CD8-positive, alpha-beta memory T cell (primary cell): ENCODE results near the gene RAD51B. TPM values are rescaled to one million over a fixed set of nuclear protein-coding genes. Genes with fewer than 3 reads are reported as not detected.

ENCODE experiments used
- CTCF ChIA-PET: fragments of 350-600 bp; sonication (Branson Sonifier 250); formaldehyde crosslinking; loops from one replicate; lab custom pipeline; 2021; ENCODE audit warnings: antibody characterized with exemption; lab: Charles Lee
- POLR2A ChIA-PET: fragments of 350-600 bp; sonication (Branson Sonifier 250); formaldehyde crosslinking; loops from one replicate; lab custom pipeline; 2021; ENCODE audit warnings: antibody characterized with exemption; lab: Charles Lee
- DNase-seq, 5 donors: peaks; one replicate each; pipeline versions ENCODE4 v3.0.0 to v3.0.0-alpha.2; 2020 to 2022; ENCODE audit warnings: mixed read lengths in 1 of 5
- H3K27ac ChIP-seq: one replicate; pipeline ENCODE4 v1.7.0; 2013; ENCODE audit warnings: low read depth, mild to moderate bottlenecking, low read length, moderate library complexity
- H3K27me3 ChIP-seq: 2 replicates; pipeline ENCODE4 v1.7.0; 2013; ENCODE audit warnings: low read length, mild to moderate bottlenecking; ENCODE audit not compliant: insufficient read depth, poor library complexity, severe bottlenecking
- H3K36me3 ChIP-seq: 2 replicates; pipeline ENCODE4 v1.7.0; 2013; ENCODE audit warnings: mild to moderate bottlenecking, low read length, moderate library complexity; ENCODE audit not compliant: insufficient read depth
- H3K4me1 ChIP-seq: 2 replicates; pipeline ENCODE4 v1.7.0; 2013; ENCODE audit warnings: mild to moderate bottlenecking, low read length, moderate library complexity; ENCODE audit not compliant: insufficient read depth
- H3K4me3 ChIP-seq: 2 replicates; pipeline ENCODE4 v1.7.0; 2013; ENCODE audit warnings: mild to moderate bottlenecking, low read length
- H3K9me3 ChIP-seq: 2 replicates; pipeline ENCODE4 v1.7.0; 2013; ENCODE audit warnings: mild to moderate bottlenecking, low read length
- H3K27ac Mint-ChIP-seq, 8 donors: one replicate each; pipeline ENCODE4 v1.8.0; 2020 to 2021; ENCODE audit warnings: mixed read lengths in 8 of 8, mild to moderate bottlenecking in 6 of 8, inconsistent platforms in 3 of 8, moderate library complexity in 3 of 8
- H3K27me3 Mint-ChIP-seq, 2 donors: one replicate each; pipeline ENCODE4 v1.8.0; 2020 to 2021; ENCODE audit warnings: mixed read lengths in 2 of 2, mild to moderate bottlenecking in 1 of 2, moderate library complexity in 1 of 2
- H3K36me3 Mint-ChIP-seq, 3 donors: one replicate each; pipeline ENCODE4 v1.8.0; 2020 to 2021; ENCODE audit warnings: mixed read lengths in 3 of 3, inconsistent platforms in 1 of 3, mild to moderate bottlenecking in 1 of 3
- H3K4me1 Mint-ChIP-seq, 3 donors: one replicate each; pipeline ENCODE4 v1.8.0; 2020 to 2021; ENCODE audit warnings: mixed read lengths in 3 of 3, inconsistent platforms in 1 of 3, mild to moderate bottlenecking in 1 of 3
- H3K4me3 Mint-ChIP-seq, 7 donors: one replicate each; pipeline ENCODE4 v1.8.0; 2020 to 2021; ENCODE audit warnings: mixed read lengths in 7 of 7, mild to moderate bottlenecking in 6 of 7, moderate library complexity in 4 of 7, inconsistent platforms in 2 of 7
- H3K9me3 Mint-ChIP-seq, 5 donors: one replicate each; pipeline ENCODE4 v1.8.0; 2020 to 2022; ENCODE audit warnings: mixed read lengths in 5 of 5, mild to moderate bottlenecking in 3 of 5, moderate library complexity in 2 of 5, inconsistent platforms in 1 of 5
- polyA plus RNA-seq: library from polyadenylated mRNA; unstranded; fragments of 300-500 nt; fragmentation: Illumina TruSeq; gene quantifications from one replicate; pipeline ENCODE4 v1.2.3, GENCODE V29; 2021
- total RNA-seq, 2 experiments: library from RNA; stranded (reverse); gene quantifications; one replicate each; pipeline ENCODE4 v1.2.3, GENCODE V29; 2021

The RAD51B gene
- total and polyA plus RNA-seq, 3 experiments from 2014 or later, result 15.7 to 22.9 (median 17.4) TPM

DNA sequence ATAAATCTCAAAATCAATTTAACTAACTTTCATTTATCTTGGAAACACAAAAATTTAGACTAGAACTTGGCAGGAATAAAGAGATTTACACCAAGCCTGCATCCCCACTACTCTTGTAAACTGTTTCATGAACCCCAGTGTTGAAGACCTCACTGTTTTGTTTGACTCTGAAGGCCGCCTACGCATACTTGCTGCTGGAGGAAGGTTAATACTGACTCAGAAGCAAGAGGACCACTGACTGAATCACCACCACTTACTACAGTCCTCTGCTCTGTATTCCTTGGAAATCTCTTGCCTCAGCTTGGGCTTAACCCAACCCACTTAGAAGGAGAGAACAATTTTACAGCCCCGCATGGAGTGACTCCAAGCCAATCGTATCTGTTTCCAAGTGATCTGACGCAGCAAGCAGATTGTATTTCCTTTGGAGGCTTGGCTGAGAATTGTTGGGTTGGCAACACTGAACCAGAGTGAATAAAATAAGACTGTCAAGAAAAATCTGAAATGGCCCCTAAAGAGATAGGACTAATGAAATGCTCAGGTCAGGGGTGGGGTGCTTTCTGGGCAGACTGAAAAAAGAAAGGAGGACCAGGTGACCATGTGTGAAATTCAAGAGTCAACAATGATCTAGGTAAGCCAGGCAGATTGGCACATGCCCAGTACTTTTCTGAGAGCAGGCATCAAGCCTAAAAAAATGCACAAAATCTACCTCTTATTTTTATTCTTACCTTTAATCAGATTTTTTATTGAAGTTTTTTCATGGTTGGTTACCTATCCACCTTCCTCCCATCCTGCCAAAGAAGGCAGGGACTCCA lies 724.7 kb downstream of the RAD51B start:
- H3K27ac Mint-ChIP-seq, result peak overlapping the region in 2 of 8 donors; percentile 3 to 20
- no peak overlapping the region for H3K4me3 Mint-ChIP-seq
- H3K36me3 ChIP-seq, result no peaks in the 10 kb centered on the region
- no peaks in the 10 kb centered on the region for H3K9me3 ChIP-seq
- no peaks in the 10 kb centered on the region for H3K4me1 ChIP-seq
- H3K36me3 Mint-ChIP-seq, result peaks cover 0 to 3% (median 0%) of the 10 kb centered on the region in 3 donors
- H3K27me3 ChIP-seq, result no peaks in the 10 kb centered on the region
- no peak overlapping the region for H3K4me3 ChIP-seq
- no peaks in the 10 kb centered on the region for H3K4me1 Mint-ChIP-seq
- ChIA-PET POLR2A (no interaction called here), CTCF (no interaction called here)
- no peak for DNase-seq
- no peaks in the 10 kb centered on the region for H3K9me3 Mint-ChIP-seq
- H3K27me3 Mint-ChIP-seq, result no peaks in the 10 kb centered on the region
- H3K27ac ChIP-seq, result no peak overlapping the region

DNA sequence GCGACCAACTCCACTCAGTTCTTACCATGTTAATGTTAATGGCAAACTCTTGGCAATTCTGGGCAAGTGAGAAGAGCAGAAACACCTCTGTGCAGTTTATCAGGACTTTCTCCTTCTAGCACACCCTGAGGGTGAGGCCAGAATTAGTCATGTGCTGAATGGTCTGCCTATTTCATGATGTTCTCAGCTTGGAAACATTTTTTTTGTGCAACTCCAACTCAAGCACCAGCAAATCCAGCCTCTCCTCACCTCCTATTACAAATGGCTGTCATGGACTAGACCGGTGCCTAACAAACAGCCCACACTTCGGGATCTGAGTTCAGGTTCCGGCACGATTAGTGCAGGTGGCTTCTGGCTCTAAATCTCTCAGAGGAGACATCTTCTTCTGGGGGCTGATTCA lies 727.3 kb downstream of the RAD51B start:
- peaks cover 0 to 2% (median 0%) of the 10 kb centered on the region in 3 donors for H3K4me1 Mint-ChIP-seq
- H3K27me3 ChIP-seq, result no peaks in the 10 kb centered on the region
- H3K36me3 ChIP-seq, result no peaks in the 10 kb centered on the region
- no peak overlapping the region for H3K4me3 Mint-ChIP-seq
- H3K9me3 Mint-ChIP-seq, result no peaks in the 10 kb centered on the region
- no peak overlapping the region for H3K27ac ChIP-seq
- H3K4me3 ChIP-seq, result no peak overlapping the region
- H3K9me3 ChIP-seq, result no peaks in the 10 kb centered on the region
- peak overlapping the region in 1 of 8 donors; percentile 56 for H3K27ac Mint-ChIP-seq
- ChIA-PET CTCF (interaction anchor here (0.6 kb wide), 1 partner anchor 603 kb away, joined by 3 read pairs; no protein-coding TSS in a partner anchor), POLR2A (no interaction called here)
- no peaks in the 10 kb centered on the region for H3K4me1 ChIP-seq
- DNase-seq, result no peak
- no peaks in the 10 kb centered on the region for H3K27me3 Mint-ChIP-seq
- peaks cover 0 to 3% (median 0%) of the 10 kb centered on the region in 3 donors for H3K36me3 Mint-ChIP-seq

DNA sequence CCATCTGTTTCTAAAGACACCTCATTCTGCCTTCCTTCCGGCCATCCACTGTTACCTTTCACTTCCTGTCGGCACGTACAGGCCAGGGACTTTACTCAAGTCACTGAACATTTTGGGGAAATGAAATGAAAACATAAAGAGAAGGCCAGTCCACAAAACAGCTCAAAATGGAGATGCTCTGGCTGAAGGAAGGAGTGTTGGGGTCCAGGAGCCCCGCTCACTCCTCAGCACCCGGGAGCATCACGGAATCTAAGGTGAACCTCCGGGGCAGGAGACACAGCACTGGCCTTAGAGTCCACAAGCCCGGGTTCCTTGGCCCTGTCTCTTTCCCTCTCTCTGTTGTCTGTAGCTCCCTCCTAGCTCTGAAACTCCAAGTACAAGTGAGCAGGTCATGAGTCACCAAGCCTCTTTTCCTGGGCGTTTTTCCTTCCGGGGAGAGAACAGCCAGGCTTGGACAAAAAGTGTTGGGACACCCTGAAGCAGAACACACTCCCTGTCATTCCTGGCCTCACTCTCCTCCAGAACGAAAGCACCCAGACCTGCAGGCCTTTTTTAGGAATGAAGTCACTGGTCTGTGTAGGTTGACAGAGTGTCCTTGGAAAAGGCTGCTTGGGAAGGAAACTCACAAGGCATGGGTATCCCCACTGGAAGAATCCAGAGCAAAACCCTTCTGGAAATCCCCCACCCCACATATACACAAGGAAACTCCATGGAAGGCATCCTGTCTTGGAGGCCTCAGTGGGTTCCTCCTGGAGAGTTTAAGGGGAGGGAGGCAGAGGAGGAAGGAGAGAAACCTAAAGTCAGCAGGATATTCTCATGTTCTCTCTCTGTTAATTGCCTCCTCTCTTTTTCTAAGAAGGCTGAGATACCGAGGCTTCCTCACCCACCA lies 728.0 kb downstream of the RAD51B start:
- ChIA-PET CTCF (no interaction called here), POLR2A (interaction anchor here (0.5 kb wide), 1 partner anchor 244 kb away, joined by 4 read pairs; no protein-coding TSS in a partner anchor)
- H3K9me3 ChIP-seq, result no peaks in the 10 kb centered on the region
- no peaks in the 10 kb centered on the region for H3K27me3 ChIP-seq
- no peak overlapping the region for H3K27ac ChIP-seq
- H3K36me3 Mint-ChIP-seq, result peaks cover 0 to 3% (median 0%) of the 10 kb centered on the region in 3 donors
- no peak for DNase-seq
- no peaks in the 10 kb centered on the region for H3K9me3 Mint-ChIP-seq
- H3K27me3 Mint-ChIP-seq, result no peaks in the 10 kb centered on the region
- H3K4me1 ChIP-seq, result no peaks in the 10 kb centered on the region
- H3K4me3 ChIP-seq, result no peak overlapping the region
- H3K27ac Mint-ChIP-seq, result peak overlapping the region in 1 of 8 donors; percentile 12
- H3K4me1 Mint-ChIP-seq, result peaks cover 0 to 2% (median 2%) of the 10 kb centered on the region in 3 donors
- no peaks in the 10 kb centered on the region for H3K36me3 ChIP-seq
- no peak overlapping the region for H3K4me3 Mint-ChIP-seq

DNA sequence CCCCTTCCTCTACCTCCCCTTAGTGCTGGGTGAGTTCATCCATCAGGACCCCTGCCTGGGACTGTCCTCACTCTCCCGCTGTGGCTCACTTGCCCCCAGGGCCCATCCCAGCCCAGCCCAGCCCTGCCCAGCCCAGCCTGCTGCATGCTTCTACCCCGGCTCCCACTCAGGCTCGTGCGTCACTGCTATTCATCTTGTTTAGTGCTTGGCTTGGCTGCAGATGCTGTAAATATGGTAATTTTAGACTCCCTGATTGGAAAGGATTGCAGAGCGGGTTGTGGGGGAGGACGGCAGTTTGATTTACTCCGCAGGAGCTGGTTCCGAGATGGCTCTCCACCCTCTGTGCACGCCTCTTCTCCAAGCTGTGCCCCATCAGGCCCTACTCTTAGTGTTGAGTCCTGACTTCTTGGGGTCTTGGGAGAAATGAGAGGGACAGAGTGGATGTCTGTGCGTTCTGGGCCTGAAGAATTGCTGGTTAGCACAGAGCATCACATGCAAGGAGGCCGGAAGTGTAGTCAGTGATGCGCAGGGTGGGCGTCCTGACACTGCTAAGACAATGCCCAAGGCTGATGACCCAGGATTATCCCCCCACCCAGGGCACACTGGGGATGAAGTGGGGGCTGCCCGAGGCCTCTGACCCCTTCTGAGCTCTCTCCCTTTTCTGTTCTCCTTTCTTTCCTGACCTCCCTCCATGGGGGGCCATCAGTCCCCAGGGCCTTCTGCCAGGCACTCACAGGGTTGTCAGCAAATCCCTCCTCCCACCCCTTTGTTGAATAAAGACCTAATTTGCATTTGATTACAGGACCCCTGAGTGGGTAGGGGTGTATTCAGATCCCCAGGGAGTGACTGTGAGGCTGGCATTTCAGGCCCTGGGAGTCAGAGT lies 728.9 kb downstream of the RAD51B start:
- Mint-ChIP-seq H3K4me1 (peaks cover 0 to 8% (median 2%) of the 10 kb centered on the region in 3 donors), H3K9me3 (no peaks in the 10 kb centered on the region), H3K36me3 (peaks cover 0 to 3% (median 0%) of the 10 kb centered on the region in 3 donors), H3K4me3 (no peak overlapping the region), H3K27ac (no peak overlapping the region), H3K27me3 (no peaks in the 10 kb centered on the region)
- H3K4me3 ChIP-seq, result no peak overlapping the region
- H3K4me1 ChIP-seq, result no peaks in the 10 kb centered on the region
- no peak for DNase-seq
- H3K27me3 ChIP-seq, result no peaks in the 10 kb centered on the region
- no peak overlapping the region for H3K27ac ChIP-seq
- no peaks in the 10 kb centered on the region for H3K9me3 ChIP-seq
- ChIA-PET CTCF (no interaction called here), POLR2A (interaction anchor here (0.5 kb wide), 1 partner anchor 243 kb away, joined by 4 read pairs; no protein-coding TSS in a partner anchor)
- no peaks in the 10 kb centered on the region for H3K36me3 ChIP-seq

DNA sequence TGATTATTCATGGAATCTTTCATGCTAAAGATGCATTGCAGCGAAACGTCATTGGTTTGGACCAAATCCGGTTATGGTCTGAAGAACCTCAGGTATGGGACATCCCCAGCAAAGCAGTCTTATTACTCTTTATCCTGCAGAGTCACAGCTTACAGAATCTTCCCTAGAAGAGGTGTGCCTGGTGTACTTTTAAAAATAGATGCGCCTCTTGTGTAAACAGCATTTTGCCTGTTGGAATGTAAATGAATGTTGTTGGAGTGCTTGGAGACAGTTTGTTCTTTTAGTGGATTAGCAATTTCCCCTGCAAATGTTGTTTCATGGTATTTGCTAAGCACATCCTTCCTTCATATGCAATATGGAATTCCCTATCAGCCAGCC lies 730.7 kb downstream of the RAD51B start:
- peaks cover 4 to 19% (median 5%) of the 10 kb centered on the region in 3 donors for H3K4me1 Mint-ChIP-seq
- no peaks in the 10 kb centered on the region for H3K9me3 Mint-ChIP-seq
- no peak for DNase-seq
- H3K27me3 Mint-ChIP-seq, result no peaks in the 10 kb centered on the region
- Histone ChIP-seq H3K36me3 (no peaks in the 10 kb centered on the region), H3K4me3 (no peak overlapping the region), H3K4me1 (no peaks in the 10 kb centered on the region), H3K27ac (no peak overlapping the region), H3K27me3 (no peaks in the 10 kb centered on the region), H3K9me3 (no peaks in the 10 kb centered on the region)
- H3K4me3 Mint-ChIP-seq, result no peak overlapping the region
- CTCF ChIA-PET, result no interaction called here
- POLR2A ChIA-PET, result no interaction called here
- H3K27ac Mint-ChIP-seq, result peak overlapping the region in 2 of 8 donors; percentile 56 to 71
- peaks cover 0 to 3% (median 0%) of the 10 kb centered on the region in 3 donors for H3K36me3 Mint-ChIP-seq

DNA sequence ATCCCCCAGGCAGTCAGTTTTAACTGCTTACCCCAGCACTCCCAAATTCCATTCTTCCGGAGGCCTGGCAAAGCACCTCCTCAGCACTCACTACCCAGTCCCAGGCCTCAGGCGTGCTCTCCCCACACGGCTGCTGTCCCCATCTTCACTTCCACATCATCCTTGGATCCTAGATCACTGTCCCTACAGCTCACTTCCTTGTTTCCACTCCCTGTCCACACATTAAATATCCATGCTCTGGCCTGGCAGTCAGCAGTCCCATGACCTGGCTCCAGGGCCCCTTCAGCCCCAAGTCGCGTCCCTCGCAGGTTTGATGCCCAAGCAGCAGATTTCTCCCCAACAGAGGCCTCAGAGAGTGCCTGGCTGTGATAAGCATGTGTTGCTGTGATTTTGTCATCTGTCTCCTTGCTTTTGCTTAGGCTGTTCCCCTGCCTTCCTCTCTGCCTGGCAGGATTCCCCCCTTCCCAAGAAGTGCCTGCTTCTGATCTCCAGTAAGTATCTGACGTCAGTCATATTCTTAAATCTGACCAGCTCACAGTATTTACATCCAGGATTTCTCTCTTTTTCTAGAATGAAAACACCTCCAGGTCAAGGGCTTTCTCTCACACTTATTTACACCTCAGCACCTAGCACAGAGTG lies 731.6 kb downstream of the RAD51B start:
- Histone ChIP-seq H3K36me3 (no peaks in the 10 kb centered on the region), H3K4me1 (no peaks in the 10 kb centered on the region), H3K9me3 (no peaks in the 10 kb centered on the region), H3K27ac (no peak overlapping the region), H3K4me3 (no peak overlapping the region), H3K27me3 (no peaks in the 10 kb centered on the region)
- CTCF ChIA-PET, result no interaction called here
- H3K27ac Mint-ChIP-seq, result peak overlapping the region in 1 of 8 donors; percentile 61
- peaks cover 0 to 2% (median 0%) of the 10 kb centered on the region in 3 donors for H3K36me3 Mint-ChIP-seq
- no peaks in the 10 kb centered on the region for H3K9me3 Mint-ChIP-seq
- POLR2A ChIA-PET, result no interaction called here
- H3K27me3 Mint-ChIP-seq, result no peaks in the 10 kb centered on the region
- no peak for DNase-seq
- peaks cover 4 to 19% (median 5%) of the 10 kb centered on the region in 3 donors for H3K4me1 Mint-ChIP-seq
- H3K4me3 Mint-ChIP-seq, result no peak overlapping the region

DNA sequence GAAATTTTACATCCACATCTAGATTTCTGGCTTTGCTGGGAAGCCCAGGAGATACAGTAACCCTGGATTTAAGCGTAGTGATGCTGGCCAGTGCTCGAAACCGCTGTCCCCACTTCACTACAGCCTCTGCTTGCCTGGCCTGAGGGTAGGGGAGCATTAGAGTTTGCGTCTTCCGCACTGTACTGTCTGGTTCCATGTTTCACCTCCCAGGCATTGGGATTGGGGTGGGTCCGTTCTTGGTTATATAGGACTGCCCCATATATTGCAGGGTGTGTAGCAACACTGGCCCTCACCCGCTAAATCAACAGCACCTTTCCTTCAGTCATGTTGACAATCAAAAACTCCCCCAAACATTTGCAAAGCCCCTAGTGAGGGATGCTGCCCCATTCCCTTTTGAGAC lies 732.5 kb downstream of the RAD51B start:
- Mint-ChIP-seq H3K9me3 (no peaks in the 10 kb centered on the region), H3K4me3 (no peak overlapping the region), H3K36me3 (peaks cover 0 to under 1% (median 0%) of the 10 kb centered on the region in 3 donors), H3K27me3 (no peaks in the 10 kb centered on the region), H3K4me1 (peaks cover 4 to 19% (median 5%) of the 10 kb centered on the region in 3 donors), H3K27ac (peak overlapping the region in 1 of 8 donors; percentile 38)
- Histone ChIP-seq H3K27ac (no peak overlapping the region), H3K9me3 (no peaks in the 10 kb centered on the region), H3K4me1 (no peaks in the 10 kb centered on the region), H3K36me3 (no peaks in the 10 kb centered on the region), H3K4me3 (no peak overlapping the region), H3K27me3 (no peaks in the 10 kb centered on the region)
- ChIA-PET CTCF (no interaction called here), POLR2A (no interaction called here)
- DNase-seq, result no peak
